H9 (cell line): ENCODE measurements around the gene GAD1. TPM values are rescaled to one million over a fixed set of nuclear protein-coding genes. Genes with fewer than 3 reads are reported as not detected.

ENCODE experiments used
- DNase-seq: peaks from one replicate; pipeline ENCODE4 v3.0.0-alpha.2; 2017
- H2AFZ ChIP-seq: one replicate; pipeline ENCODE4 v1.6.1; 2013; ENCODE audit warnings: mild to moderate bottlenecking, low read length, control low read depth, moderate library complexity
- H2AK5ac ChIP-seq: 2 replicates; pipeline ENCODE4 v1.6.1; 2013; ENCODE audit warnings: low read length, control low read depth, mixed read lengths; ENCODE audit not compliant: insufficient read length
- H2BK120ac ChIP-seq: one replicate; pipeline ENCODE4 v1.6.1; 2013; ENCODE audit warnings: low read depth, mild to moderate bottlenecking, low read length, control low read depth, inconsistent platforms; ENCODE audit not compliant: poor library complexity, severe bottlenecking
- H2BK12ac ChIP-seq: 2 replicates; pipeline ENCODE4 v1.6.1; 2013; ENCODE audit warnings: low read length, control low read depth, mixed read lengths, low read depth; ENCODE audit not compliant: insufficient read length
- H2BK15ac ChIP-seq: 2 replicates; pipeline ENCODE4 v1.6.1; 2013; ENCODE audit warnings: low read depth, low read length, control low read depth
- H2BK20ac ChIP-seq: one replicate; pipeline ENCODE4 v1.6.1; 2013; ENCODE audit warnings: low read depth, mild to moderate bottlenecking, low read length, control low read depth, inconsistent platforms; ENCODE audit not compliant: poor library complexity, severe bottlenecking
- H2BK5ac ChIP-seq: 2 replicates; pipeline ENCODE4 v1.6.1; 2013; ENCODE audit warnings: low read length, control low read depth, mixed read lengths; ENCODE audit not compliant: insufficient read length
- H3K14ac ChIP-seq: 2 replicates; pipeline ENCODE4 v1.6.1; 2013; ENCODE audit warnings: low read length, control low read depth; ENCODE audit not compliant: insufficient read depth
- H3K18ac ChIP-seq: 2 replicates; pipeline ENCODE4 v1.6.1; 2013; ENCODE audit warnings: low read depth, mild to moderate bottlenecking, mixed read lengths, low read length, control low read depth; ENCODE audit not compliant: insufficient read length
- H3K23ac ChIP-seq: 2 replicates; pipeline ENCODE4 v1.6.1; 2013; ENCODE audit warnings: low read length, control low read depth, mixed read lengths, low read depth; ENCODE audit not compliant: insufficient read length
- H3K23me2 ChIP-seq: 2 replicates; pipeline ENCODE4 v1.6.1; 2013; ENCODE audit warnings: low read depth, mild to moderate bottlenecking, mixed read lengths, low read length, control low read depth; ENCODE audit not compliant: insufficient read length, poor library complexity, severe bottlenecking
- H3K27ac ChIP-seq: 2 replicates; pipeline ENCODE4 v1.5.1; 2013; ENCODE audit warnings: low read length, control low read depth, mixed read lengths, low read depth; ENCODE audit not compliant: insufficient read length
- H3K27me3 ChIP-seq: 2 replicates; pipeline ENCODE4 v1.6.1; 2013; ENCODE audit warnings: low read length, control low read depth, inconsistent platforms; ENCODE audit not compliant: insufficient read depth
- H3K4ac ChIP-seq: 2 replicates; pipeline ENCODE4 v1.6.1; 2013; ENCODE audit warnings: low read depth, mild to moderate bottlenecking, control low read depth, inconsistent platforms, low read length, moderate library complexity
- H3K4me1 ChIP-seq: 2 replicates; pipeline ENCODE4 v1.6.1; 2013; ENCODE audit warnings: low read length, control low read depth, inconsistent platforms; ENCODE audit not compliant: insufficient read depth
- H3K4me2 ChIP-seq: 2 replicates; pipeline ENCODE4 v1.6.1; 2013; ENCODE audit warnings: low read length, control low read depth, mixed read lengths; ENCODE audit not compliant: insufficient read length, insufficient read depth
- H3K56ac ChIP-seq: 2 replicates; pipeline ENCODE4 v1.6.1; 2013; ENCODE audit warnings: low read depth, mild to moderate bottlenecking, mixed read lengths, low read length, control low read depth; ENCODE audit not compliant: insufficient read length
- H3K79me1 ChIP-seq: 2 replicates; pipeline ENCODE4 v1.6.1; 2013; ENCODE audit warnings: low read depth, mild to moderate bottlenecking, moderate library complexity, low read length, control low read depth, inconsistent platforms; ENCODE audit not compliant: insufficient read depth, poor library complexity, severe bottlenecking
- H3K79me2 ChIP-seq: 2 replicates; pipeline ENCODE4 v1.6.1; 2013; ENCODE audit warnings: low read length, control low read depth, inconsistent platforms; ENCODE audit not compliant: insufficient read depth
- H3K9ac ChIP-seq: 2 replicates; pipeline ENCODE4 v1.6.1; 2013; ENCODE audit warnings: low read length, control low read depth, mixed read lengths; ENCODE audit not compliant: insufficient read length; ENCODE audit errors: extremely low read depth
- H3K9me3 ChIP-seq: one replicate; pipeline ENCODE4 v1.6.1; 2013; ENCODE audit warnings: low read depth, low read length, inconsistent platforms; ENCODE audit not compliant: control insufficient read depth
- H3T11ph ChIP-seq: one replicate; pipeline ENCODE4 v1.6.1; 2013; ENCODE audit warnings: mild to moderate bottlenecking, low read length, control low read depth, inconsistent platforms
- H4K20me1 ChIP-seq: one replicate; pipeline ENCODE4 v1.6.1; 2013; ENCODE audit not compliant: control insufficient read depth, insufficient read length, insufficient read depth
- H4K5ac ChIP-seq: 2 replicates; pipeline ENCODE4 v1.6.1; 2013; ENCODE audit warnings: low read depth, mild to moderate bottlenecking, mixed read lengths, low read length, control low read depth; ENCODE audit not compliant: insufficient read length
- H4K8ac ChIP-seq: replicated peaks from 2 replicates; pipeline ENCODE4 v1.6.1; 2013; ENCODE audit warnings: low read length, control low read depth, mixed read lengths, low read depth; ENCODE audit not compliant: insufficient read length
- H4K91ac ChIP-seq: 2 replicates; pipeline ENCODE4 v1.6.1; 2013; ENCODE audit warnings: low read depth, mild to moderate bottlenecking, moderate library complexity, mixed read lengths, low read length, control low read depth; ENCODE audit not compliant: insufficient read length
- H3K27ac Mint-ChIP-seq, 3 experiments: 2 replicates in 2 of 3; 3 replicates in 1 of 3; pipeline ENCODE4 v1.8.0; 2020 to 2021; ENCODE audit warnings: mixed read lengths in 3 of 3, mild to moderate bottlenecking in 1 of 3, moderate library complexity in 1 of 3
- H3K27me3 Mint-ChIP-seq: 2 replicates; pipeline ENCODE4 v1.8.0; 2021; ENCODE audit warnings: low read depth, mild to moderate bottlenecking, moderate library complexity, mixed read lengths
- H3K36me3 Mint-ChIP-seq, 3 experiments: 2 replicates in 2 of 3; 3 replicates in 1 of 3; pipeline ENCODE4 v1.8.0; 2020 to 2021; ENCODE audit warnings: low read depth in 3 of 3, mixed read lengths in 3 of 3; ENCODE audit not compliant: insufficient read depth in 1 of 3
- H3K4me1 Mint-ChIP-seq, 2 experiments: 2 replicates each; pipeline ENCODE4 v1.8.0; 2020; ENCODE audit warnings: mixed read lengths in 2 of 2
- H3K4me3 Mint-ChIP-seq, 2 experiments: 2 replicates in 1 of 2; 3 replicates in 1 of 2; pipeline ENCODE4 v1.8.0; 2020 to 2021; ENCODE audit warnings: mild to moderate bottlenecking in 2 of 2, mixed read lengths in 2 of 2, moderate library complexity in 1 of 2
- H3K9me3 Mint-ChIP-seq, 2 experiments: 2 replicates in 1 of 2; 3 replicates in 1 of 2; pipeline ENCODE4 v1.8.0; 2020; ENCODE audit warnings: mild to moderate bottlenecking in 2 of 2, mixed read lengths in 2 of 2, moderate library complexity in 1 of 2
- WGBS: extraction: QIAGEN DNeasy Blood & Tissue Kit; methylation state at CpG from one replicate; pipeline ENCODE4 v1.1.7; 2013; ENCODE audit warnings: missing lambda C conversion rate, low lambda C conversion rate, mixed read lengths; ENCODE audit not compliant: insufficient read length; ENCODE audit errors: extremely low coverage; 5-methylcytosine and 5-hydroxymethylcytosine counted together
- total RNA-seq: library from RNA; stranded (reverse); gene quantifications from 2 replicates; pipeline ENCODE4 v1.2.1, GENCODE V29; 2021
- TF ChIP-seq, protein P1 (sequence below): fragments of 200-600 bp; sonication (generic); conservative IDR thresholded peaks from 3 replicates; pipeline ENCODE4 v1.8.0; 2021; ENCODE audit warnings: antibody characterized with exemption, mild to moderate bottlenecking

Gene GAD1
- total RNA-seq, 1 experiment from 2014 or later: 1.8 TPM

DNA sequence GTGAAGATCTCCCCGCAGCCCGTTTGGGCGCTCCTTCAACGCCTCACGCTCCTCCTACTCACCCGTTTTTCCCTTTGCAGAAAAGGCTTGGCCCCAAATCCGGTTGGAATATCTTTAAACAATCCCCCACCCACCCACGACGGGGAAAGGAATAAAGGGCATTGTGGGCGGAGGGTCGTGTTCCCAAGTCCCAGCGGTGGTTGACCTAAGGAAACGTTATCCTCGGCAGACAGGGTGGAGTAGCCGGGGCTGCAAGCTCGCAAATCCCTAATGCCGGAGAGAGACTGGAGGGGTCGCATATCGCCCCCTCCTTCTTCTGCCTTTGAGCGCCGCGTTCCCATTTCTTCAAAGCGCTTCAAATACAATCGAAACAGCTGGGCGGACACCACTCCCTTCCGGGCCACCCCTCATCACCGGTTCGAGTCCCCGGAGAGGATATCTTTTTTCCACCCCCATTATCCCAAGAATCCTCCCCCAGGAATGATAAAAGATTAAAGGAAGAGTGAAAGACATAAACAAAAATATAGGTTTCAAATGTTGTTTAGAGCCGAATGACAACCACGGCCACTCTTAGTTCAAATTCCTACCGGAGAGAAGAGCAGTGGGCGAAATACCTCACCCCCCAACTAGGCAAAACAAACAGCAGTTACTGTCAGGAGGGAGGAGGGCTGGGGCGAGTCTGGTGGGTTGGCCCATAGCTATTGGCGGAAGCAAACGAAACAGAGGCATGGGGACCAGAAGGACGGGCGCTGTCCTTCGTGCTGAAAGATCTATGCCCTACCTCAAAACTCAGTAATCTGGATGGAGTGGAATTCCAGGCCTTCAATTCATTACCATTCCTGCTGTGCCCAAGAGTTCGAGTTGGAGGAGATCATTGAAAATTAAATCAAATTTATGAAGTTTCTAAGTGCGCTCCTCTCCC is 2.8 kb upstream of the GAD1 start:
- H3K79me2 ChIP-seq: no peaks in the 10 kb centered on the region
- Mint-ChIP-seq H3K27me3 (peaks cover 68% of the 10 kb centered on the region), H3K36me3 (no peaks in the 10 kb centered on the region; a peak in 1 of 7 replicates), H3K9me3 (peaks cover 3 to 4% of the 10 kb centered on the region in 2 experiments; a peak in 1 of 5 replicates), H3K4me1 (peaks cover 47 to 49% of the 10 kb centered on the region in 2 experiments), H3K27ac (no peak overlapping the region), H3K4me3 (peak overlapping the region; percentile 59 to 82)
- H3K27me3 ChIP-seq: peaks cover 47% of the 10 kb centered on the region
- H3K18ac ChIP-seq: no peak overlapping the region
- peaks cover 2% of the 10 kb centered on the region for H4K20me1 ChIP-seq
- no peak overlapping the region for H3K56ac ChIP-seq
- H2AK5ac ChIP-seq: no peak overlapping the region
- peaks cover 48% of the 10 kb centered on the region for H3K23me2 ChIP-seq
- H2BK12ac ChIP-seq: no peak overlapping the region
- H4K5ac ChIP-seq: no peak overlapping the region
- no peak overlapping the region for H3K4ac ChIP-seq
- H4K91ac ChIP-seq: no peak overlapping the region
- H2AFZ ChIP-seq: no peak overlapping the region
- DNase-seq: peak; percentile 91
- no CpG with 5 or more reads among the region's 41 CpGs for WGBS
- H3K23ac ChIP-seq: no peak overlapping the region
- H4K8ac ChIP-seq: no peak overlapping the region
- peak overlapping the region; percentile 70 for H3K4me2 ChIP-seq
- no peak overlapping the region for H3T11ph ChIP-seq
- H3K4me1 ChIP-seq: no peaks in the 10 kb centered on the region; the same call in 1 of the 2 replicates
- H2BK120ac ChIP-seq: no peak overlapping the region
- H2BK5ac ChIP-seq: no peak overlapping the region
- H3K27ac ChIP-seq: no peak overlapping the region
- TF ChIP-seq, protein P1, sequence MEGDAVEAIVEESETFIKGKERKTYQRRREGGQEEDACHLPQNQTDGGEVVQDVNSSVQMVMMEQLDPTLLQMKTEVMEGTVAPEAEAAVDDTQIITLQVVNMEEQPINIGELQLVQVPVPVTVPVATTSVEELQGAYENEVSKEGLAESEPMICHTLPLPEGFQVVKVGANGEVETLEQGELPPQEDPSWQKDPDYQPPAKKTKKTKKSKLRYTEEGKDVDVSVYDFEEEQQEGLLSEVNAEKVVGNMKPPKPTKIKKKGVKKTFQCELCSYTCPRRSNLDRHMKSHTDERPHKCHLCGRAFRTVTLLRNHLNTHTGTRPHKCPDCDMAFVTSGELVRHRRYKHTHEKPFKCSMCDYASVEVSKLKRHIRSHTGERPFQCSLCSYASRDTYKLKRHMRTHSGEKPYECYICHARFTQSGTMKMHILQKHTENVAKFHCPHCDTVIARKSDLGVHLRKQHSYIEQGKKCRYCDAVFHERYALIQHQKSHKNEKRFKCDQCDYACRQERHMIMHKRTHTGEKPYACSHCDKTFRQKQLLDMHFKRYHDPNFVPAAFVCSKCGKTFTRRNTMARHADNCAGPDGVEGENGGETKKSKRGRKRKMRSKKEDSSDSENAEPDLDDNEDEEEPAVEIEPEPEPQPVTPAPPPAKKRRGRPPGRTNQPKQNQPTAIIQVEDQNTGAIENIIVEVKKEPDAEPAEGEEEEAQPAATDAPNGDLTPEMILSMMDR: no peak
- no peak overlapping the region for H2BK15ac ChIP-seq
- no peak overlapping the region for H2BK20ac ChIP-seq
- no peaks in the 10 kb centered on the region for H3K79me1 ChIP-seq
- no peak overlapping the region for H3K14ac ChIP-seq
- H3K9me3 ChIP-seq: no peaks in the 10 kb centered on the region
- no peak overlapping the region for H3K9ac ChIP-seq
